HK-2 (cell line): Measurements from ENCODE around the gene DPYSL4.

ENCODE experiments used
- DNase-seq: peaks from one replicate; pipeline ENCODE4 v3.0.0-alpha.2; 2018; ENCODE audit not compliant: unreplicated experiment

The DPYSL4 gene

GRCh38 chr10:132163826-132164515 is 22.8 kb upstream of the DPYSL4 start:
- no peak for DNase-seq

DNA sequence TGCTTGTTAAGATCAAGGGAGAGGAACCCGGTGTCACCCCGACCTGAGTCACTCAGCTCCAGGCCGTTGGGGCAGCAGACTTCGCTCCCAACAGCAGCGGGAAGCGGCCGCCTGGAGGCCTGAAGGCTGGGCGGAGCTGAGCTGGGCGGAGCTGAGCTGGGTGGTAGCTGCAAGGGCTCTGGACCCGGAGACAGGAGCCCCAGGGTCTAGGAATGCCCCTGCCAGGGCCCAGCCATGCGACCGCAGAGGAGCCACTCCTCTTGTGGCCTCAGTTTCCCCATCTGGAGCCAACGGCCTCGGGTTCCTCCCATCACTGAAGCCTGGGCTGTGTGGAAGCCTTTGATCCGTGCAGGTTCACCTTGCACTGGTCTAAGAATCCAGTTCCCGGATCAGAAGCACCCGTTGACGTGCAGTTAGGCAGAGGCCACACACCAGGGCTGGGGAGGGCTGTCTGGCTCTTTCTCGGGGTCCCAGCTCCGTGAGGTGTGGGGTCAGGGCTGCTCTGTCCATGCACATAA is 21.9 kb upstream of the DPYSL4 start:
- DNase-seq, result no peak

DNA sequence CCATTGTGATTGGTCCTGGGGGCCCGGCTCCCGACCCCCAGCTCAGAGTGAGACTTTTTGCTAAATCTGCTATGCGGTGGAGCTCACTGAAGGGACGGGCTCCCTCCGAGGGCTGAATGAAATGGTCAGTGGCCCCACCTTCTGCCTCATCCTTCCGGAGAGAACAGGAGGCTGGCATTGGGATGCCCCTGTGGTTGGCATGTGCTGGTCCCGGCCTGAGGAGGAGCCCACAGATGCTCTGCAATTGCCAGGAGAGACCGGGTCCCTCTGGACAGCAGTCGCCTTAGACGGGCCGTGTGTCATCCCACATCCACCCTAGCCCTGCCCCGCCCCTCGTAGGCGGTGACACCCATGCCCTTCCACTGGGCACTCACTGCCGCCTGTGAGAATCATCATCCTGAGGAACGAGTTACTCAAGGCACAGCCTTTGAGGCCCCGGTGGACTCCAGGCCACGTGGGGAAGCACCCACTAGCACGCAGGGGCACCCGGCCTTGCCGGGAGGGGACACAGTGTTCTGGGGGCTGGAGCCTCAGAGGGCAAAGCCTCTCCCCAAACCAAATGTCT is 21.2 kb upstream of the DPYSL4 start:
- DNase-seq, result no peak

GRCh38 chr10:132166216-132166950 is 20.4 kb upstream of the DPYSL4 start:
- no peak for DNase-seq

DNA sequence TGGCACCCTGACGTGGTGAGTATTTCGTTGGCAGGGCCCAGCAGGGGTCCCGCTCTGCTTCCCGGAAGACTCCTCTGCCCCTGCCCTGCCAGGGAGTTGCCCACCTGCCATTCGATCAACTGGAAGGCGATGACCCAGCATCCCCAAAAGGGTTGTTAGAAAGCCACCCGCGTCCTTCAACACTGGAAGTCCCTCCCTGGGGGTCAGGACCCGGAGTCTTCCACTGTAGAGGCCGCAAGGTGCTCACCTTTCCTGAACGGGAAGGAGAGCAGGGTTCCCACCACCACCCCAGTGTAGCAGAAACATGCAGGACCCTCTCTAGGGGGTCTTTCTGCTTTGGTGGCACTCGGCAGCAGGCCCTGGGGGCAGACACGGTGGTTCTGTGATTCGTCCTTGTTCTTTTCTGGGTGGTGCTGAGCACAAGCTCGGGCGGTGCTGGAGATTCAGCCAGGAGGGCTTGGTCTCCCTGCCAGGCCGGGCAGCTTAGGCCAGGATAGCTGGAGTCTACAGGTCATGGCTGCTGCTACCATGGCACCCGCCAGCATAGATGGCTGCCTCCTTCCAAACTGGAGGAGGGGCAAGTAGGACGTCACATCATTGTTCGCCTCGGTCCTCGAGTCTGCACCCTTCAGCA is 19.6 kb upstream of the DPYSL4 start:
- no peak for DNase-seq

DNA sequence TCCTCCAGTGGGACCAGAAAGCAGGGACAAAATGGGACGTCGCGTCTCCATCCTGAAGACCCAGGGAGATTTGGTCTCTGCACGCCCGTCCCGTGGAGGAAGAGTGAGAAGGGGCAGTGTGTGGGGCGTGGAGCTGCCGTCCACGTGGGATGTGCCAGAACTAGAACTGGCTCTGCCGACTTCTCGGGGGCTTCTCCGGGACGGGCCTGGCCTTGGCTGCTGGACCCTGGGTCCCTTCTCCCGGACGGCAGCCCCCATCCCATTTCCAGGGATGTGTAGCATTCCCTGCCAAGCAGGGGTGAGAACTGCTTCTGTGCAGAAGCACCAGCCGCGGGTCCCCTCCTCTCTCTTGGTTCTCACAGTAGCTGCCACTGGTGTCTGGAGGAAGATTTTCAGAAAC is 18.8 kb upstream of the DPYSL4 start:
- no peak for DNase-seq

GRCh38 chr10:132168571-132169030 is 18.1 kb upstream of the DPYSL4 start:
- DNase-seq, result no peak

GRCh38 chr10:132169031-132169765 is 17.6 kb upstream of the DPYSL4 start:
- no peak for DNase-seq

DNA sequence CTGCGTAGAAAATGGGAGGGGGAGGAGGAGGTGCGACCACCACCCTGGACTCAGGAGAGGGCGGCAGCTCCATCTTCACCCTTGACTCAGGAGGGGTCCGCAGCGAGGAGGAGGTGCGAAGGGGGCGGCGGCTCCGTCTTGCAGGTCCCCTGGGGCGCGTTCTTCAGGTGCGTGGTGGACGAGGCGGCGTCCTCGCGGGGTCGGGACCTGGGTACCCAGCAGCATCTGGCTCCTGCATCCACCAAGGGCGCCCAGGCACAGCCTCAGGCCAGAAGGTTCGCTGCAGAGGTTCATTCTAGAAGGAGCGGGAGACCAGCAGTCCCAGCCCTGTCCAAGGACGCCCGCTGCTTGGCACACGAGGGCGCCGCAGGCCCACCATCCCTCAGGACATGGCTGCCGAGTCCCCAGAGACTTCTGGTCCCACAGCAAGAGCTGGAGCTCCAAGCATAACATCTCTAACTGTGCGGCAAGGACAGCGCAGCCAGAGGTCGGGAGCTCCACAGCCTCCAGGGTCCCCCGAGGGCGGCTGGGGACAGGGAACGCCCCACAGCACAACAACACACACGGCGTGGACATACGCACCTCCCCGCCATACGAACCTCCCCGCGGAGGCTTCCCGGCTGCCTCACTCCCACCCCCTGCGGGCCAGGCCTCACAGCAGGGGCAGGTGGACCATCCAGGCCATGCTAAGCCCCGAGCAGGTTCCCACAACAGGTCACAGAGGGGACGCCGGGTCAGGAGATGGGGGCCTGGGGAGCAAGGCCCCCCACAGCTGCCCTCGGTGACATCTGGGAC is 16.8 kb upstream of the DPYSL4 start:
- DNase-seq, result no peak

DNA sequence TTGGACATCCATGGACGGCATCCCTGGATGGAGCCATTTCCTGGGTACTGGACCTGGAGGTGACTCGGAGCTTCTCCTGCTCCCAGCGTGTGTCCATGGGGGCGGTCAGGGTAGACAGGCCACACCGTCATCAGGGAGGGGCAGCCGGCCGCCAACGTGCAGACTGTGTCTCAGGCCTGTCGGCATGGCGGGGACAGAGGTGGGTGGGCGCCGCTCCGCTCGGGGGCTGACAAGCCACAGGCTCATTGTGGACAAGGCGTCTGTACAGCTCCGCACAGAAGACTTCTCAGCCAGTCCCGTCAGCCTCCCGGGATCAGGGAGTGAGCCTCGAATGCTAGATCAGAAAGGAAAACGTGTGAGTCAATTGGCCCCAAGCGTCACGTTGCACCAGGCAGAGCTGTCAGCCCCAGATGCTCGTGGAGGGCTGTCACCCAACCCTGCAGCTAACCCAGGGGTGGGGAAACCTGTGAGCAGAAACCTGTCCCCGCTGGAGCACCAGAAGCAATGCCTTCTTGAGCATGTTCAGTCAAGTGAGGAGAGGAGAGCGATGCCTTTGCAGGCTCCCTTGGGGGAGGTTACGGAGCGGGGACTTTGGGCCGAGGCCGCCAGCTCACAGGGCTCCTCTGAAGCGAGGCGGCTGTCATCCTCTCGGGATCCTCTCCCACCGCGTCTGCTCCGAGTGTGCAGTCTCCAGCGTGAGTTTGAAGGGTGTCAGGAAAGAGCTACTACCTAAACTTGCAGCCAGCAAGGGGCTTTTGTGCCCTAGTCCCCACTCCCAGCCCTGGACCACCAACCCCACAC is 16.0 kb upstream of the DPYSL4 start:
- no peak for DNase-seq

GRCh38 chr10:132172091-132173066 is 14.4 kb upstream of the DPYSL4 start:
- no peak for DNase-seq

GRCh38 chr10:132173185-132173584 is 13.6 kb upstream of the DPYSL4 start:
- DNase-seq, result no peak

DNA sequence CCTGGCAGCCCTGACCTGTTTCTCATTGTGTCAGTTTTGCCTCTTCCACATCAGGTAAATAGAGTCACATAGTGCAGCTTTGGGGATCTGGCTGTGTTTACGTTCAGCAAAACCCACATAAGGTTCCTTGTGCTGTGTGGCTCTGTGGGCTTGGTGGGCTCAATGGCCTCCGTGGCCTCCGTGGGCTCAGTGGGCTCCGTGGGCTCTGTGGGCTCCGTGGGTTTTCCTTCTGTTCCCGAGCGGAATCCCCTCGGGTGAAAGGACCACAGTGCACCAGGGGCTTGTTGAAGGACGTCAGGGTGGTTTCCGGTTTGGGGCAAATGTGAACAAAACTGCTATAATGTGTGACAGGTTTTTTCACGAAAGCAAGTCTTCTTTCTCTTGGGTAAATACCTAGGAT is 12.5 kb upstream of the DPYSL4 start:
- DNase-seq, result no peak

DNA sequence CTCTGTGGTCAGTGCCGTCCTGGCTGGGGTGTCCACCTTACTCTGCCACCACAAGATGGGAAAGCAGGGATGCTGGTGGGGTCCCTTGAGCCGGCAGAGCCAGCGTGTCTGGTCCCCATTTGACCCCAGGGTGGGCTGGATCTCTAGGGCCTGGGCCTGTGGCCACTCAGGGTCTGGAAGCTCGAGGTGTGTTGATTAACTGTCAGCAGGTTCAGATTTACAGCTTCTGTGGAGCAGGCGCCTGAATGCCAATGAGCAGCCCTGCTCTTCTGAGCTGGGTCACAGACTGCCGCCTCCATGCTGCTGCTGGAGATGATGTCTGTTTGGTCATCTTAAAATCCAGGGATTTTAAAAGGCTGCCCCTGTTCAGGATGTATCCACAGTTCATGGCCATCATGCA is 11.3 kb upstream of the DPYSL4 start:
- no peak for DNase-seq

DNA sequence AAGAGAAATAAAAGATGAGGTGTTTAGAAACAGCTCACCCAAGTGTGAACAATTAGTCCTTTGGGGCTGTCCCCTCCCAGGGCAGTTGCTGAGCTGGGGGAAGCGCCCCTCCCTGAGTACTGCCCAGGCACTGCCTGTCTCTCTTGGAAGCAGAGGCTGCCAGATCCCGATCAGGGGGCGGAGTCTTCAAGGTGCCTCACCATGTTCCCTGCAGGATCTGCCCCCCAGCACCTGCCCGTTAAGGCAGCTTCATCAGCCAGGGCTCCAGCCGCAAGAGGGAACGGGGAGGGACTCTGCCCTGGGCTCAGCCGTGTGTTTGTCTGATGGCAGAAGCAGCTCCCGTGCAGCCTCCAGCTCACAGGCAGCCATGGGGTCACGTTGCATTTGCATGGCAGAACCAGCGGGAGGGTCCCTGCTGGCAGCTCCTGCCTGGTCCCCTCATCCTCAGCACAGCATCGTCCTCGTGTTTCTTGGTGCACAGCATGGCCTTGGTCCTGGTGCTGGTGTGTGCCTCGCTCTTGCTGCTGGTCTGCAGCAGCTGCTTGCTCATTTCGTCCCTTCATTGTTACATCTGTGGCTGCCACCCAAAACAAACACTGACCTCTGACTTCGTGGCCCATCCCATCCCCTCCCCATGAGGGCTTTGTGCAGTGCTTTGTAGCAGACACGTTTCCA is 10.7 kb upstream of the DPYSL4 start:
- DNase-seq, result no peak

DNA sequence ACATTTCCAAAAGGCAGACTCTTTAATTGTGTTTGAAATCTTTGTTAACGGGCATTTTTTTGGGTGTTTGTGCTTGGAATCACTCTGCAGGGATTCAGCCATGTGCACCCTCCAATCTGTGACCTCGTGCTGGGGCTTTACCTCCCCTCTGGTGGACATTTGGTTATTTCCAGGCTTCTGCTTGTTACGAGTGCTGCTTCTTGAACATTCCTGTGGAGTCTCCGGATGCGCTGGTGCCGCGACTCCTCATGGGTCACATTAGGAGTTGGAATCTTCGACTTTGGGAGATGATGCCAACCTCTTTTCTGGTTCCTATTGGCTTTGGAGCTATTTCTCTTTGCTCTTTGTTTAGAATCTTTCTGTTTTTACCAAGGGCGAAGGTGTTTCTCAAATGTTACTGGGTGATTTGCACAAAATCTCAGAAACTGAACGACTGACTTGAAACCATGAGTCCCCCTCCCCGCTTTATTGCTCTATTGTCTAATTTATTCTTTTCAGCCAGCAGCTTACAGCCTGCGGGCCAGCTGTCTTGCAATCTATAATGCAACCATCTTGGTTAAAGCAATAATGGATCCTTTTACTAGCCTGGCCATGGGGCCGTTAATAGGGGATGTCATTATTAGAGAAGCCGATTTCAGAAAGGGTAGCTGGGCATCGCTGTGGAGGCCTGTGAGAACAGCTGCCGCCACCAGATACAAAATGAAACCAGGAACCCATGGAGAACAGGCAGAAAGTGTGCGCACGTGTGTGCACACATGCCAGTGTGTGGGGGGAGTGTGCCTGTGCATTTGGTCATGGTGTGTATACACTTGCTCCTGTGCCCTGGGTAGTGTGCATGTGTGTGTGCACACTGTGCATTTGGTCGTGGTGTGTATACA is 9.9 kb upstream of the DPYSL4 start:
- no peak for DNase-seq

DNA sequence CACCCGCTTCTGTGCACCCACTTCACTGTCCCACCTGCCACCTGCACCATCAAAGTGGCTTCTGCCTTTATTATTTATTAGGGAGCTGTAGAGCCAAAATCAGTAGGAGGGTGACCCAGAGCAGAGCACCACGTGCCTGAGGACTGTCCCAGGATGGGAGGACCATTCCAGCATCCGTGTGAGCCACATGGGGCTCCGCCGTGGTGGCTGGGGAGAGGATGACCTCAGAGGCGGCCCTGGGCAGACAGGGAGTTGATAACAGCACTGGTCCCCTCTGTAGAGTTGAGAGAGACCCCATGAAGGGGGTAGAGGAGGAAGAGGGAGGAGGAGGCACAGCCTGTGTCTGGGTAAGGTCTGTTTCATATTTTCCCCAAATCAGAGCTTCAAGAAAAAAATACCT is 8.7 kb upstream of the DPYSL4 start:
- no peak for DNase-seq
